Hair follicle dermal papilla cell (primary cell): Measurements from ENCODE around the gene TTLL1. TPM values are rescaled to one million over a fixed set of nuclear protein-coding genes. Genes with fewer than 3 reads are reported as not detected.

Experiments used
- total RNA-seq: library from RNA; depleted of rRNA; stranded (reverse); fragments of >200 nt; gene quantifications from 2 replicates; pipeline ENCODE4 v1.2.3, GENCODE V29; 2012

Gene TTLL1
- 19.3 and 20.2 TPM in 2 replicates for total RNA-seq

DNA sequence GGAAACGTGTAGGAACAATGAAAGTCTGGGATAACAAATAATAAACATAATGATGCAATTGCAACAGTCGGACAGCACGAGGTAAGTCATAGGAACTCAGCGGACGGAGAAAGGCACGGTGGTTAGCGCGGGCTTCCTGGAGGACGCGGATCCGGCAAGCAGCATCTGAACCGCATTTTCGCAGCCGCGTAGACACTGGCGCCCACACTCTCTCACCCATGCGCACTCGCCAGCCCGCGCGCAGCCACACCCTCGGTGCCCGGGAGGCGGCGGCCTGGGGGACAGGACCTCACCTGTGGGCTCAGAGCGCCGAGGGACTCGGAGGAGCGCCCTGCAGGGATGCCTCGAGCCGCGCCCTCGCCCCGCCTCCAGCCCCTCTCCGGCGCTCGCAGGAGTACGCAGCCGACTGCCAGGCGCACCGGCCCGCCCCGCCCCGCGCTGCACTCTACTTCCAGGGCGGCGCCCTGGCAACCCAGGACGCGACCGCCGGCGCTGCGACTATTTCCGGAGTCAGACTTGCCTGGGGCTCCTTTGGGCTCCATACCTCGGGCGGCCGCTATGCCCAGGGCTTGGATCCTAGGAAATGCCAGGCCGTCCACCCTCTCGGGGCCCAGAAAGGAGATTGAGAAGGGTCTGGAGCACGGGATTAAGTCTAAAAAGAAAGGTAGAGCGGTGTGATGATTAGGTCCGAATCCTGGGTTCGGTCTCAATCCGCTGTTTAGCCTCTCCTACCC, at the start of gene TTLL1:
TSS of gene TTLL1 (minus strand) at position 408 of the 734 bp plus-strand sequence. CDS start 13,805 bp downstream, outside the sequence.

DNA sequence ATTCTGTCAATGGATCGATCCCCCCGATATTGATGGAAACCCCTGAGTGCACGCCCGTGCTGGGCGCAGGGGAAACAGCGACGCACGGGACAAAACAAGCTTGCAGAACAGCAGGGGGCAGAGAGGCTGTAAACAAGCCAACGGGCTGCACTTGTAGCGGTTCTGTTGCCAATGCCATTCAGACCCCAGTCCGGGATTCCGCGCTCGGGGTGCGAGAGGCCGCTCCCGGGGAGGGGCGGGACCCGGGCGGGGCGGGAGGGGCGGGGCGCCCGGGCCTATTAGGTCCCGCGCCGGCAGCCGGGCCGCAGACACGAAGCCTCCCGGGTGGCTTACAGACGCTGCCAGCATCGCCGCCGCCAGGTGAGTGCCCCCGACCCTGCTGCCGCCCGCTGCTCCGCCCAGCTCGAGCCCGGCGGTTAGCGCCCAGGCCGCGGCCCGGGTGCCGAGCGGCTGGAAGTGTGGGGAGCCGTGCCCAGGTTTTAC, 21.3 kb upstream of the TTLL1 start, which contains the start of gene BIK:
TSS of gene BIK (plus strand) at position 307 of the 483 bp plus-strand sequence. CDS start 13,273 bp downstream, outside the sequence.

DNA sequence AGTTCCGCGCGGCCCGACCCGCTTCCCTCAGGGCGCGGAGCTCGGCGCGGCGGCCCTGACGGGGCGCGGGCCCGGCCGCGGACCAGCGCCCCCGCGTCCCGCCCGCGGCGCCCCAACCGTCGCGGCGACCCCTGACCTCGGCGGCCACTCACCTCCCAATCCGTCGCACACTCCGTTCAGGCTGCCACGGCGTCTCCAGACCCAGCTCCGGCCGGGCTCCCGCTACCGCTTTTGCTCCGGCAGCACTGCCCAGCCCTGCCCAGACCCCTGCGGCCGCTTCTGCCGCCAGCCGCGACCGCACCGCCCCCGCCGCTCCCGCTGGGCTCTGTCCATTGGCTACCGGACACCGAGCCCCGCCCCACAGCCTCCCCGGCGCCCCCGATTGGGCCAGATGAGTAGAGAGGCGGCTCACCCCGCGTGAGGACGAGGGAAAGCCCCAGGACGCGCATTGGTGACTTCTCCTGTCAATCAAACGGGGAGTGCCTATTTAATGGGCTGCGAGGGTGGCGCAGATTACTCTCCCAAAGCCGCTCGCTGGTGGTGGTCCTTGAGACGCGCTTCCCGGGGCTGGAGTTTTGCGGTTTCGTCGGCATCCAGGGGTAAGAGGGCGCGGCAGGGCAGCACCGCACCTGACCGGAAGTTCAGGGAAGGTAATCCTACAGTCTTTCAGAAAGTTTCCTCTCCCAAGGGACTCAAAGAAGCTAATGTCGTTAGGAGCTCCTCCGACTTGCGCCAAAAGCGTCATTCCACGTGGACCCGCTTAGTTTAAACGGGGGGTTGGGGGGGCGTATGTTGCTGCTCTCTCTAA, 74.1 kb downstream of the TTLL1 start, which contains the start of gene PACSIN2:
TSS of gene PACSIN2 (minus strand) at position 281 of the 808 bp plus-strand sequence. CDS start 103,069 bp downstream, outside the sequence.

Other genes with a start within 250 kb of the TTLL1 start
- 70.6 and 88.3 TPM in 2 replicates for gene ARFGAP3, start 232.1 kb downstream of the TTLL1 start, total RNA-seq
- 32.3 and 32.8 TPM in 2 replicates for gene PACSIN2, start 74.2 kb downstream of the TTLL1 start, total RNA-seq
- not detected in 2 replicates for gene BIK, start 21.4 kb upstream of the TTLL1 start, total RNA-seq
- gene MCAT, start 54.0 kb upstream of the TTLL1 start, total RNA-seq = 14.3 and 15.8 TPM in 2 replicates
- gene TSPO, start 62.2 kb upstream of the TTLL1 start, total RNA-seq = 254 and 353 TPM in 2 replicates
- gene TTLL12, start 97.7 kb upstream of the TTLL1 start, total RNA-seq = 33.8 and 43.7 TPM in 2 replicates